NCI-H1105 treated with DMSO at 0.1 percent for 48 hours (cell line): Measurements from ENCODE around the gene KRT83.
"Not testable (repeated sequence)": the region's sequence is repeated elsewhere in the genome, so short reads cannot be mapped to it uniquely, and the experiment has no call there.

Source experiments
- DNase-seq: peaks from one replicate; lab custom pipeline; 2025; lab: John Stamatoyannopoulos, UW

The KRT83 gene

GRCh38 chr12:52353766-52354165 is 32.6 kb upstream of the KRT83 start:
- DNase-seq, result no peak

GRCh38 chr12:52352951-52353350 is 31.8 kb upstream of the KRT83 start:
- DNase-seq, result no peak

- no peak for DNase-seq
Measured at GRCh38 chr12:52351196-52352059, 30.2 kb upstream of the KRT83 start.

GRCh38 chr12:52350786-52351185 is 29.6 kb upstream of the KRT83 start:
- no peak for DNase-seq

GRCh38 chr12:52350021-52350620 is 28.9 kb upstream of the KRT83 start:
- DNase-seq, result no peak

- DNase-seq, result no peak
Measured at GRCh38 chr12:52349196-52349595, 28.0 kb upstream of the KRT83 start.

GRCh38 chr12:52347551-52348510 is 26.6 kb upstream of the KRT83 start:
- no peak for DNase-seq

- no peak for DNase-seq
Measured at GRCh38 chr12:52347016-52347415, 25.8 kb upstream of the KRT83 start.

GRCh38 chr12:52346593-52346992 is 25.4 kb upstream of the KRT83 start:
- no peak for DNase-seq

GRCh38 chr12:52345041-52345440 is 23.8 kb upstream of the KRT83 start:
- DNase-seq, result not testable (repeated sequence)

- DNase-seq, result no peak
Measured at GRCh38 chr12:52344111-52344510, 22.9 kb upstream of the KRT83 start.

- no peak for DNase-seq
Measured at GRCh38 chr12:52343550-52343949, 22.4 kb upstream of the KRT83 start.

GRCh38 chr12:52342781-52343490 is 21.7 kb upstream of the KRT83 start:
- DNase-seq, result no peak

GRCh38 chr12:52341066-52341580 is 19.9 kb upstream of the KRT83 start:
- DNase-seq, result no peak

- peak; percentile 59 for DNase-seq
Measured at GRCh38 chr12:52338241-52338960, 17.2 kb upstream of the KRT83 start.

GRCh38 chr12:52337054-52337453 is 15.9 kb upstream of the KRT83 start:
- DNase-seq, result no peak

- no peak for DNase-seq
Measured at GRCh38 chr12:52336641-52337040, 15.4 kb upstream of the KRT83 start.

GRCh38 chr12:52335598-52336262 is 14.5 kb upstream of the KRT83 start:
- peak; percentile 86 for DNase-seq

GRCh38 chr12:52334185-52334584 is 13.0 kb upstream of the KRT83 start:
- no peak for DNase-seq

- peak; percentile 18 for DNase-seq
Measured at GRCh38 chr12:52333321-52333720, 12.1 kb upstream of the KRT83 start.
